Vagina (tissue), 2 donors: ENCODE results near the gene PRG2.

ENCODE experiments used
- CTCF ChIP-seq, 3 experiments: fragments of 450-650 bp in 2 of 3; fragments of 200-600 bp in 1 of 3; sonication (generic) in 1 of 3; IDR thresholded peaks; one replicate each; pipeline ENCODE4 v1.5.1; 2017 to 2019; ENCODE audit warnings: antibody characterized with exemption in 3 of 3, mild to moderate bottlenecking in 2 of 3, moderate library complexity in 2 of 3
- POLR2A ChIP-seq, 2 donors: fragments of 450-650 bp; IDR thresholded peaks; one replicate each; pipeline ENCODE4 v1.6.1; 2017; ENCODE audit warnings: antibody characterized with exemption in 2 of 2, mild to moderate bottlenecking in 2 of 2, moderate library complexity in 2 of 2

DNA sequence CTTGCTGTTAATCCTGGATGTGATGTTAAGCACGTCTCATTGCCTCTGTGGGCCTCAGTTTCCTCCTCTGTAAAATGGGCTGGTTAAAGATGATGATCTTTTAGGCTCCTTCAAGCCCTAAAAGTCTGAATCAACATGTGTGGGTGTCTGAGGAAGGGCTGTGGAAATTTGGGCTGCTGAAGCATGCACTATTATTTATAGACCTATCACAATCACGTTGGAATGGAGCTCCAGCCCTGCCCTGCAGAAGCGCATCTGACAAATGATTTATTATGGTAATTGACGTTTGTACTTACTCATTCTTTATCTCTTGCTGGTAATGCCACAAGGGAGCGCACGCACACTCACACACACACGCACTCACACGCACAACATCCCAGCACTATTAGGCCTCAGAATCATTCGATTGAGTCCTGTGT, 31.9 kb downstream of the PRG2 start:
- TF ChIP-seq CTCF (IDR thresholded peaks at IDR 0.05) (no peak), POLR2A (IDR thresholded peaks at IDR 0.05) (no peak)
